ENCODE results near the gene SPACA4. TPM values are rescaled to one million over a fixed set of nuclear protein-coding genes. Genes with fewer than 3 reads are reported as not detected.

Gene SPACA4
- polyA plus RNA-seq, 1 of the 3 experiments (the other 2 are of a cell fraction), result not detected

DNA sequence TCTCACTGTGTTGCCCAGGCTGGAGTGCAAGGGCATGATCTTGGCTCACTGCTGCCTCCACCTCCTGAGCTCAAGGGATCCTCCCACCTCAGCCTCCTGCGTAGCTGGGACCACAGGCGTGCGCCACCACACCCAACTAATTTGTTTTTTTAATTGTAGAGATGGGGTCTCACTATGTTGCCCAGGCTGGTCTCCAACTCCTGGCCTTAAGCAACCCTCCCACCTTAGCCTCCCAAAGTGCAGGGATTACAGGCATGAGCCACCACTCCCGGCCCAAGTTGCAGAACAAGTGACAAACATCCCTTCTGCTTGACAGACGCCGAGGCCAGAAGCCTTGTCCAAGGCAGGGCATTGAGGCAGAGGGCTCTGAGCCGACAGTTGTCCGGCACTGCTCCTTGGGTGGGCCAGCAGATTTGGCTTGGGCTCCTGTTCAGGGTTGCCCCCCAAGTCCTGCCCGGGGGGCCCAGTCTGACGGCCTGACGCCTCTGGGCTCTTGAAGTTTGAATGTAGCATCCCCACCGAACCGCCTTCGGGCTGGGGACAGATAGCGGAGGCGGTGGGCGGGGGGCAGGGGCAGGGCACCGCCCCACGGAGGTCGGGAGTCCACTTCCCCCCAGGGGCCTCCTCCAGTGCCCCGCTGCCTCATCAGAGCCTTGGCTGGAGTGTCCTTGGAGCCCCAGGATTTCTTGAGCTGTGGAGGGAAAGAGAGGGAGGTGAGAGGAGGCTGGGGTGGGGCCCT is 5.7 kb upstream of the SPACA4 start:
- WGBS (ENCODE audit: low lambda C conversion rate), result 84% methylated on average over 18 of the region's 21 CpGs
- POLR2A ChIA-PET, result no interaction called here
- Histone ChIP-seq H3K4me2 (no peak overlapping the region), H3K36me3 (replicated peaks in 1 of 2; ENCODE audit: control insufficient read depth in 1 of 2, insufficient read depth in 2 of 2, low read length in 1 of 2) (no peaks in the 10 kb centered on the region), H3K27ac (ENCODE audit: low read depth in 2 of 2, low read length in 1 of 2) (no peak overlapping the region), H2AFZ (ENCODE audit: low read depth) (no peak overlapping the region), H3K27me3 (ENCODE audit: insufficient read depth) (no peaks in the 10 kb centered on the region; the same call in 1 of the 2 replicates), H4K20me1 (ENCODE audit: insufficient read depth) (no peaks in the 10 kb centered on the region), H3K9me3 (no peaks in the 10 kb centered on the region), H3K79me2 (ENCODE audit: insufficient read depth) (no peaks in the 10 kb centered on the region), H3F3A (replicated peaks; ENCODE audit: insufficient read depth) (no peaks in the 10 kb centered on the region), H3K4me3 (ENCODE audit: low read depth in 2 of 2, low read length in 1 of 2) (no peak overlapping the region), H3K4me1 (ENCODE audit: control insufficient read depth in 1 of 2, insufficient read depth in 2 of 2, low read depth in 1 of 2, low read length in 1 of 2) (no peaks in the 10 kb centered on the region), H3K9ac (no peak overlapping the region), H3K9me2 (no peaks in the 10 kb centered on the region)
- no peak for DNase-seq
- CTCF ChIA-PET, result interaction anchor here (1.0 to 1.4 kb wide), 2 partner anchors 12 to 112 kb away, joined by 6 to 13 read pairs; no protein-coding TSS in a partner anchor
- TF ChIP-seq POLR2AphosphoS5 (IDR thresholded peaks at IDR 0.05; ENCODE audit: low read depth, low read length), result no peak
- TF ChIP-seq NFIC (IDR thresholded peaks at IDR 0.05; ENCODE audit: borderline replicate concordance), result no peak
- TF ChIP-seq, protein P1, sequence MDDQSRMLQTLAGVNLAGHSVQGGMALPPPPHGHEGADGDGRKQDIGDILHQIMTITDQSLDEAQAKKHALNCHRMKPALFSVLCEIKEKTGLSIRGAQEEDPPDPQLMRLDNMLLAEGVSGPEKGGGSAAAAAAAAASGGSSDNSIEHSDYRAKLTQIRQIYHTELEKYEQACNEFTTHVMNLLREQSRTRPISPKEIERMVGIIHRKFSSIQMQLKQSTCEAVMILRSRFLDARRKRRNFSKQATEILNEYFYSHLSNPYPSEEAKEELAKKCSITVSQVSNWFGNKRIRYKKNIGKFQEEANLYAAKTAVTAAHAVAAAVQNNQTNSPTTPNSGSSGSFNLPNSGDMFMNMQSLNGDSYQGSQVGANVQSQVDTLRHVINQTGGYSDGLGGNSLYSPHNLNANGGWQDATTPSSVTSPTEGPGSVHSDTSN (IDR thresholded peaks at IDR 0.05), result no peak
- TF ChIP-seq GATA2 (CRISPR knock-in tag; IDR thresholded peaks at IDR 0.05), result no peak
- no peak for TF ChIP-seq FOXJ3 (CRISPR knock-in tag; IDR thresholded peaks at IDR 0.05)
- TF ChIP-seq, protein P2, sequence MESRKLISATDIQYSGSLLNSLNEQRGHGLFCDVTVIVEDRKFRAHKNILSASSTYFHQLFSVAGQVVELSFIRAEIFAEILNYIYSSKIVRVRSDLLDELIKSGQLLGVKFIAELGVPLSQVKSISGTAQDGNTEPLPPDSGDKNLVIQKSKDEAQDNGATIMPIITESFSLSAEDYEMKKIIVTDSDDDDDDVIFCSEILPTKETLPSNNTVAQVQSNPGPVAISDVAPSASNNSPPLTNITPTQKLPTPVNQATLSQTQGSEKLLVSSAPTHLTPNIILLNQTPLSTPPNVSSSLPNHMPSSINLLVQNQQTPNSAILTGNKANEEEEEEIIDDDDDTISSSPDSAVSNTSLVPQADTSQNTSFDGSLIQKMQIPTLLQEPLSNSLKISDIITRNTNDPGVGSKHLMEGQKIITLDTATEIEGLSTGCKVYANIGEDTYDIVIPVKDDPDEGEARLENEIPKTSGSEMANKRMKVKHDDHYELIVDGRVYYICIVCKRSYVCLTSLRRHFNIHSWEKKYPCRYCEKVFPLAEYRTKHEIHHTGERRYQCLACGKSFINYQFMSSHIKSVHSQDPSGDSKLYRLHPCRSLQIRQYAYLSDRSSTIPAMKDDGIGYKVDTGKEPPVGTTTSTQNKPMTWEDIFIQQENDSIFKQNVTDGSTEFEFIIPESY (IDR thresholded peaks at IDR 0.05; ENCODE audit: borderline replicate concordance, low read depth), result no peak
- TF ChIP-seq, protein P3, sequence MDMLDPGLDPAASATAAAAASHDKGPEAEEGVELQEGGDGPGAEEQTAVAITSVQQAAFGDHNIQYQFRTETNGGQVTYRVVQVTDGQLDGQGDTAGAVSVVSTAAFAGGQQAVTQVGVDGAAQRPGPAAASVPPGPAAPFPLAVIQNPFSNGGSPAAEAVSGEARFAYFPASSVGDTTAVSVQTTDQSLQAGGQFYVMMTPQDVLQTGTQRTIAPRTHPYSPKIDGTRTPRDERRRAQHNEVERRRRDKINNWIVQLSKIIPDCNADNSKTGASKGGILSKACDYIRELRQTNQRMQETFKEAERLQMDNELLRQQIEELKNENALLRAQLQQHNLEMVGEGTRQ (IDR thresholded peaks at IDR 0.05; ENCODE audit: borderline replicate concordance, low read depth, low read length), result no peak
- no peak for TF ChIP-seq TAF1 (IDR thresholded peaks at IDR 0.05; ENCODE audit: borderline replicate concordance, low read depth, low read length)
- no peak for TF ChIP-seq FOSL2 (IDR thresholded peaks at IDR 0.05; ENCODE audit: borderline replicate concordance, low read depth)
- TF ChIP-seq SMC3 (IDR thresholded peaks at IDR 0.05; ENCODE audit: low read depth, low read length), result no peak
- TF ChIP-seq, protein P4, sequence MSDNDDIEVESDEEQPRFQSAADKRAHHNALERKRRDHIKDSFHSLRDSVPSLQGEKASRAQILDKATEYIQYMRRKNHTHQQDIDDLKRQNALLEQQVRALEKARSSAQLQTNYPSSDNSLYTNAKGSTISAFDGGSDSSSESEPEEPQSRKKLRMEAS (IDR thresholded peaks at IDR 0.05; ENCODE audit: low read depth), result no peak
- no peak for TF ChIP-seq YY1 (IDR thresholded peaks at IDR 0.05; ENCODE audit: low read depth)
- no peak for TF ChIP-seq EP300 (IDR thresholded peaks at IDR 0.05; ENCODE audit: borderline replicate concordance in 1 of 2, low read depth in 1 of 2, low read length in 1 of 2)

Measured in SK-N-SH (cell line).